Left lobe of liver (tissue), 2 donors: Measurements from ENCODE around the gene ALDOA. TPM values are rescaled to one million over a fixed set of nuclear protein-coding genes. Genes with fewer than 3 reads are reported as not detected.
"Not testable (repeated sequence)": the region's sequence is repeated elsewhere in the genome, so short reads cannot be mapped to it uniquely, and the experiment has no call there.

Experiments
- ATAC-seq: fragments of 200-7000 bp; cut with Tn5 transposase; one replicate; pipeline ENCODE4 v1.9.1; 2020; ENCODE audit warnings: mild to moderate bottlenecking, moderate library complexity
- DNase-seq: peaks from one replicate; pipeline ENCODE4 v3.0.0-alpha.2; 2020; ENCODE audit warnings: low spot score
- total RNA-seq: library from RNA; stranded (reverse); gene quantifications from one replicate; pipeline ENCODE4 v1.2.1, GENCODE V29; 2021
- donor health status: DM: no; HTN: no; CAD: no; lungs with moderate emphysema.
- donor health status: DM: no; HTN: yes; CAD: no.

Gene ALDOA
- total RNA-seq: 176 TPM

DNA sequence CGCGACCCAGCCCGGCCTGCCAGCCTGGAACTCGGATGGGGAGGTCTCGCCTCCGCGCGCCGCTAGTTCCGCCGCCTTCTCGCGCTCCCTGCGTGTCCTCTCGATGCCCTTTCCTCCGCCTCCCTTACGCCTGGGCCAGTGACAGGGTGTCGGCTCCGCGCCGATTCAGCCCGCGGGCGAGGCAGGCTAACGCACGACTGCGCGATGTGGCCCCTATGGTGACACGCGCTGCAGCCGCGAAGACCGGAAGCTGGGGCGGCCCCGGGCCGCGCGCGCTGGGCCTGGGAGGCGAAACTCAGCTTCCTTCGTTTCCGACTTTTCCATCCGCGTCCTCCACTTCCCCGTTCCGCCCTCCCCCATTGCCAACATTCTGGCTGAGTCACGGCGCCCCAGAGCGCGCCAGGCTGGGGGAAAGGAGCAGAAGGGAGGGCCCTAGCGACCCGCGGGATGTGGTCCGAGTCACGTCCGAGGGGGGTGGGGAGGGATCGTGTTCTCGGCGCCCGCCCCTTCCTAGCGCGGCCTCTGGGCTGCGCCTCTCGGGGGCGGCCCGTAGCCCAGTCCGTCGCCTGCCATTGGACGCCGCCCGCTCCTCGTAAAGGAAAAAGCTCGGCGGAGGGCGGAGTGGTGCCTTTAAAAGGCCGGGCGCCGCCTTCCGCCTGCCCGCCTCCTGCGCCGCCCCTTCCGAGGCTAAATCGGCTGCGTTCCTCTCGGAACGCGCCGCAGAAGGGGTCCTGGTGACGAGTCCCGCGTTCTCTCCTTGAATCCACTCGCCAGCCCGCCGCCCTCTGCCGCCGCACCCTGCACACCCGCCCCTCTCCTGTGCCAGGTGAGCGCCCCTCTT lies at the start of gene ALDOA:
Gene ALDOA, plus strand, starts transcription at position 659 of the 841 bp plus-strand sequence. CDS start 1,138 bp downstream, outside the sequence.
- peak; percentile 98 for DNase-seq
- ATAC-seq: peak; percentile 88

GRCh38 chr16:30016555-30017276 lies 48.8 kb upstream of the ALDOA start:
- ATAC-seq (no peak), DNase-seq (no peak)

DNA sequence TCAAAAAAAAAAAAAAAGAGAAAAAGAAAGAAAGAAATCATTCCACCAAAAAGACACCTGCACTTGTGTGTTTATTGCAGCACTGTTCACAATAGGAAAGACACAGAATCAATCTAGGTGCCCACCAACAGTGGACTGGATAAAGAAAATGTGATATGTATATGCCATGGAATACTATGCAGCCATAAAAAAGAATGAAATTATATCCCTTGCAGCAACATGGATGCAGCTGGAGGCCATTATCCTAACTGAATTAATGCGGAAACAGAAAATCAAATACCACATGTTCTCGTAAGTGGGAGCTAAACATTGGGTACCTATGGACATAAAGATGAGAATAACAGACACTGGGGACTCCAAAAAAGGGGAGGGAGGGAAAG lies 48.3 kb upstream of the ALDOA start:
- ATAC-seq: no peak
- DNase-seq: no peak

GRCh38 chr16:30017937-30018336 lies 47.6 kb upstream of the ALDOA start:
- not testable (repeated sequence) for ATAC-seq

DNA sequence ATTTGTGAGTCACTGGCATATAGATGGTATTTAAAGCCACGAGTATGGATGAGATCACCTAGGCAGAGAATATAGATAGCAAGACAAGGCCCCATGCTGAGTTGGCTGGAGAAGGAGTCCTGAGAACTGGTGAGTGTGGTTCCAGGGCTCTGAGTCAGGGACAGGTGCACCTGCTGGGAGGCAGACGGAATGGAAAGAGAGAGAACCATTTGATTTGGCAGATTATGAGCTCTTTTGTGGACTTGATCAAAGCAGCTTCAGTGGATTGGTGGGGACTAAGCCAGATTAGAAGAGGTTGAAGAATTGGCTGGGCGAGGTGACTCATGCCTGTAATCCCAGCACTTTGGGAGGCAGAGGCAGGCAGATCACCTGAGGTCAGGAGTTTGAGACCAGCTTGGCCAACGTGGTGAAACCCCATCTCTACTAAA lies 46.8 kb upstream of the ALDOA start:
- DNase-seq (no peak), ATAC-seq (no peak)

More at GRCh38 chr16:30017937-30018336, 47.6 kb upstream of the ALDOA start:
- not testable (repeated sequence) for DNase-seq

DNA sequence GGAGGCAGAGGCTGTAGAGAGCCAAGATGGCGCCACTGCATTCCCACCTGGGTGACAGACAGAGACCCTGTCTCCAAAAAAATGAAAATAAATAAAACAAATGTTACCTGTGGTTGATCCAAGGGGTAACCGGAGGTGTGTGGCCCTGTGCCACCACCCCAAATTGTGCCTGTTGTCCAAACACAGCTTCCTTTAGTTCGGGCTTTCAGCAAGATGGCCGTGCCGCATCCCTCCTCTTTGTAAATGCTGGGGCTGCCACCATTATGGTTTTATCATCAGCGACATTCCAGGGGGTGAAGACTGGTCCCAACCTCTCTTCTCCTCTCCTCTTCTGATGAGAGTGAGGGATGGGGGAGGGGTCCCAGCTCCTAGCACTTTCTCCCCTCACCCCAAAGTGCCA lies 42.7 kb upstream of the ALDOA start, which contains the start of gene C16orf92:
Gene C16orf92, plus strand, starts transcription at position 312 of the 400 bp plus-strand sequence. CDS start 143 bp downstream, outside the sequence.
- ATAC-seq (no peak), DNase-seq (no peak)

- no peak for ATAC-seq
- no peak for DNase-seq
These were observed 42.0 kb upstream of the ALDOA start for GRCh38 chr16:30023586-30023985.

- DNase-seq (no peak), ATAC-seq (no peak)
These were observed 41.1 kb upstream of the ALDOA start for GRCh38 chr16:30024451-30024850.

DNA sequence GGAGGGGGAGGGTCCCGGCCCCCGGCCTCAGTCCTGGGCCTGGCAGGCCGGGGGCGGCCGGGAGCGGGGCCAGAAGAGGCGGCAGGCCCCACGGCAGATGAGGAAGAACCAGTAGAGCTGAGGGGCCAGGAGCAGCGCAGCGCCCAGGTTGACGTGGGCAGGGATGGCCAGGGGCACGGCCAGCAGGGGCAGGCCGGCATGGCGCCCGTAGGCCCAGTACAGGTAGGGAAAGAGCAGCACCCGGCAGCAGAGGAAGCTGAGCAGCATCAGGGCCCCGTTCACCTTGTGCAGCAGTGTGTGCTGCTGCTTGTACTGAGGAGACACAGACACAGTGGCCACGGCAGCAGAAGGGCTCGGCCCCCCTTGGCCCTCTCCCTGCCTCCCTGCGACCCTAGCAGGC lies 40.4 kb upstream of the ALDOA start:
- no peak for ATAC-seq
- no peak for DNase-seq

DNA sequence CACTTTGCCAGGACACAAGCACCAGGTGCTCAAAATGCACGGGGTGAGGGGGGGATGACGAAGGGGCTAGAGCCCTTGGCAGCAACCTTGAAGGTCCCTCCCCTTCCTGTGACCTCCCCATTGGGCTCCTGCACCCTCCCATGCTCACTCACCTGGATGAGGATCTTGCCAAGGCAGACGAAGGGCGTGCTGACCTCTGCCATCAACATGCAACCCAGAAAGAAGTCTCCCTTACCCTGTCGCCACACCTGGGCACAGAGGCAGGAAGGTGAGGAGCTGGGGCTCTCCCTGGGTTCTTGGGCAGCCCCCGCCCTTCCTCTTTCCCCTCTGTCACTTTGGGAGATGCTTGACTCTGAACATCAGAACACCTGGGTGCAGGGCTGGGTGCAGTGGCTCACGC lies 40.0 kb upstream of the ALDOA start:
- ATAC-seq (no peak), DNase-seq (no peak)

DNA sequence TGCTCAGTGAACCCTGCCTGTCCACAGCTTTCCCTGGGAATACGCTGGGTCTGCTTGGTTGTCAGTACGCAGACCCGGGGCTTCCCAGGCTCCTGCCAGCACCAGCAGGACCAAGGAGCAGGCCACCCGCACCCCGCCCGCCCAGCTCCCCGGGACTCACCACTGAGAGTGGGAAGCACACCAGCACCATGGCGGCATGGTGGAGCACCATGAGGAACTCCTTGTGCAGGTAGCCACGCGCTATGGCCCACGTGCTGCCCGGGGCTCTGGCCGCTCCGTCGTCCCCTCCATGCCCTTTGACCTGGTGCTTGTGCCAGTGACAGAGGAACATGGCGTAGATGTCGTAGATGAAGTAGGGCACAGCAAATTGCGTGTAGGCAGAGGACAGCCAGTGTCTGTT lies 39.1 kb upstream of the ALDOA start:
- ATAC-seq (no peak), DNase-seq (no peak)

DNA sequence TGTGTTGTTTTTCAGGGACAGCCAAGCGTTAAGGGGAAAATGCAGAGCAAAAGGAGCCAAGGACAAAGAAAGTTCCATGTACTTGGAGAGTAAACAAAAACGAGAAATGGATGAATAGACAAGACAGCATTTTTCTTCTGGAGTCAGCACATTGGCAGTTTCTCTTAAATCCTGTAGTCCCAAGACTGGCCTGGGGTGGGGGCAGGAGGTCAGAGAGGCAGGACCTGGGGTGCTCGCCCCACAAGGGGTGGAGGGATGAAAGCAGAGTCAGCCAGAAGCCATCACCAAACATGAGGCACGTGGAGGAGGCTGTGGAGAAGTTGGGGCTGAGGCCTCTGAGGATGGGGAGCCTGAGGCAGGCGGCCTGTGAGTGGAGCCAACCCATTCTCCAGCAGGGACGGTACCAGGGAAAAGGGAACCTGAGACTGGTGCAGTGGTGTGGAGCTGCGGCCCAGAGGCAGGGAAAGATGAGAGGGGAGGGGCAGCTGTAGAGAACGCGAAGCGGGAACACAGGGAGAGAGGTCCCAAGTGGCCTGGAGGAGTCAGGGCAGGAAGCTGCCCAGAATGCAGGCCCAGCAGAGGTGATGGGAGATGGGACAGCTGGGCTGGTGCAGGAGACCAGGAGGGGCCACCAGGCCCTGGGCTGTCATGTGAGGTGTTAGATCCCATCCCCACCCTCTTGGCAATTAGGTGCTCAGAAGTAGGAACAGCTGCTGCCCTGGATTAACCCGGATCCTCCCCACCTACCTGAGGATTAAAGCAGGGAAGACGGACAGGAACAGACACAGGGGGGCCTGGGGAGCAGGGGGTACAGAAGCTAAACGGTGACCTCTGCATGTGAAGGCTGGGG lies 37.7 kb upstream of the ALDOA start:
- no peak for DNase-seq
- no peak for ATAC-seq

GRCh38 chr16:30028438-30029076 lies 37.0 kb upstream of the ALDOA start:
- no peak for DNase-seq

DNA sequence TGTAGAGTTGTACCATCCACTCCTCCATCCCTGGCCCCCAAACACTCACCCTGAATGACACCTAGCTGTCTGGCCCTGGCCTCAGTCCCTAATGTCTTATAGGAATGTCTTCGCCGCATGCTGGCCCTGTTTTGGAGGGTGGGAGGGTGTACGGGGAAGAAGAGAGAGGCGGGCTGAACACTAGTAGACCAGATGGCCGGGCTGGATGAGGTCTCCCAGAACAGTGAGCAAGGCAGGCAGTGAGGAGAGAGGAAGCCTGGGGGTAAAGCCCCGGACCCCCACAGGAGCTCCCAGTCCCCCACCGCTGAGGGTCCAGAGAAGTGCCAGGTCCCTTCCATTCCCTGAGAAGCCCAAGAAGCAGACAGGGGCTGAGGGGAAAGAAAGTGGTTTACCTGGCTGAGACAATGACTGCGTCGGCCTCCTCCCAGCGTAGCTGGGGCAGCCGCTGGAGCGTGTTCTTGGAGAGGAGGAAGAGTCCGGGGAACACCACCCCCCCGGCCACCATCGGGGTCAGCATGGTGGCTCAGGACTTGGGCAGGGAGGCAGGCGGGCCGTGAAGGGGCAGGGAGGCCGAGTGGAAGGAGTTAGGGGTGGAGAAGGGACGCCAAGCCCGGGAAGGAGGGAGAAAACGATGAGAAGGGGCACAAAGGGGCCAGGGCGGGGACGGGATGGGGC lies 35.4 kb upstream of the ALDOA start:
- no peak for ATAC-seq
- no peak for DNase-seq

More at GRCh38 chr16:30028438-30029076, 37.0 kb upstream of the ALDOA start:
- peak; percentile 59 for ATAC-seq

GRCh38 chr16:30030841-30031413 lies 34.6 kb upstream of the ALDOA start, which contains the start of gene TLCD3B:
TLCD3B (minus strand) TSS chr16:30031271; CDS start chr16:30030527, 744 bp downstream.
- DNase-seq (no peak), ATAC-seq (peak; percentile 28)

- ATAC-seq: no peak
- no peak for DNase-seq
These were observed 34.1 kb upstream of the ALDOA start for GRCh38 chr16:30031477-30031918.

GRCh38 chr16:30032083-30032819 lies 33.3 kb upstream of the ALDOA start:
- ATAC-seq (peak; percentile 75), DNase-seq (no peak)

GRCh38 chr16:30033270-30033669 lies 32.3 kb upstream of the ALDOA start:
- no peak for ATAC-seq

GRCh38 chr16:30040221-30040620 lies 25.3 kb upstream of the ALDOA start:
- DNase-seq: no peak

More at GRCh38 chr16:30033270-30033669, 32.3 kb upstream of the ALDOA start:
- no peak for DNase-seq

More at GRCh38 chr16:30040221-30040620, 25.3 kb upstream of the ALDOA start:
- ATAC-seq: no peak
